Pancreas (tissue), 10 donors: Measurements from ENCODE around the gene RAD51B. TPM values are rescaled to one million over a fixed set of nuclear protein-coding genes. Genes with fewer than 3 reads are reported as not detected.

Experiments
- ATAC-seq, 4 donors: fragments of 200-7000 bp; cut with Tn5 transposase; one replicate each; pipeline versions ENCODE4 v1.8.0 to v1.9.1; 2020; ENCODE audit warnings: mild to moderate bottlenecking in 4 of 4, moderate library complexity in 4 of 4
- DNase-seq, 6 donors: peaks; one replicate each; pipeline ENCODE4 v3.0.0-alpha.2; 2020
- FAIRE-seq: peaks from 2 replicates; lab custom pipeline; 2012; peaks lifted over from hg19 to GRCh38; lab: Jason Lieb, UNC
- H3K27ac ChIP-seq, 4 donors: fragments of 200-600 bp; sonication (generic); 1 replicate in 3 of 4; 2 replicates in 1 of 4; pipeline versions ENCODE4 v1.5.0 to v1.8.0; 2020
- H3K27me3 ChIP-seq, 4 donors: fragments of 200-600 bp; one replicate each; pipeline ENCODE4 v1.8.0; 2021
- H3K36me3 ChIP-seq, 3 donors: fragments of 200-600 bp; sonication (generic) in 1 of 3; one replicate each; pipeline versions ENCODE4 v1.5.0 to v1.8.0; 2020 to 2021
- H3K4me1 ChIP-seq, 3 donors: fragments of 200-600 bp; one replicate each; pipeline ENCODE4 v1.8.0; 2021
- H3K4me3 ChIP-seq, 4 donors: fragments of 200-600 bp; sonication (generic) in 2 of 4; one replicate each; pipeline versions ENCODE4 v1.5.0 to v1.8.0; 2020 to 2021
- H3K9me3 ChIP-seq, 4 donors: fragments of 200-600 bp; one replicate each; pipeline ENCODE4 v1.8.0; 2021
- CTCF ChIP-seq, 4 donors: fragments of 200-600 bp; sonication (generic) in 3 of 4; IDR thresholded peaks; one replicate each; pipeline versions ENCODE4 v1.5.0 to v1.8.0; 2021; ENCODE audit warnings: antibody characterized with exemption in 4 of 4
- WGBS, 2 donors: extraction: QIAGEN DNeasy Blood & Tissue Kit; methylation state at CpG; one replicate each; pipeline ENCODE4 v1.1.7; 2013; 5-methylcytosine and 5-hydroxymethylcytosine counted together
- intact Hi-C, 3 donors: fragments of 100-400 bp; cut with DNase I; formaldehyde crosslinking; loops; one replicate each; pipeline versions ENCODE4 v1.11.1 to v1.14.2; 2022
- polyA plus RNA-seq, 2 donors: library from polyadenylated mRNA; stranded (reverse); fragments of 200-250 nt; gene quantifications; one replicate each; pipeline ENCODE4 v1.2.3, GENCODE V29; 2013
- total RNA-seq, 6 donors: library from RNA; stranded (reverse); fragmentation: NEBNext Ultra II Directional in 4 of 6; extraction: Animal tissue kit (Norgen Biotek cat#: 25700) in 4 of 6; gene quantifications; one replicate each; pipeline versions ENCODE4 v1.2.1 to v1.2.4, GENCODE V29; 2021 to 2023
- donor health status: healthy with polysubstance abuse.
- donor health status: DM: no; HTN: no; CAD: no; lungs with moderate emphysema.
- donor health status: DM: no; HTN: no; CAD: no.
- donor health status: control.
- donor health status: control.
- donor health status: Bipolar disorder and iron deficiency.
- donor health status: DM: yes; HTN: yes; CAD: no.
- donor health status: DM: no; HTN: no; CAD: no.
- donor health status: DM: no; HTN: no; CAD: no.
- donor health status: DM: yes; HTN: yes; CAD: no.

Gene RAD51B
- total and polyA plus RNA-seq, 8 donors = 1.1 to 17.3 (median 5.8) TPM

GRCh38 chr14:68707482-68707881 is 887.9 kb downstream of the RAD51B start:
- TF ChIP-seq CTCF (IDR thresholded peaks at IDR 0.05) = no peak
- 94 to 96% methylated on average over 4 of the region's 4 CpGs for WGBS, 2 donors
- Histone ChIP-seq H3K4me3 (no peak overlapping the region), H3K36me3 (no peaks in the 10 kb centered on the region), H3K27ac (no peak overlapping the region), H3K4me1 (peaks cover 0 to 7% (median 0%) of the 10 kb centered on the region in 3 donors), H3K9me3 (no peaks in the 10 kb centered on the region), H3K27me3 (no peaks in the 10 kb centered on the region)
- FAIRE-seq (no peak), DNase-seq (no peak), ATAC-seq (no peak)
- intact Hi-C loops = no loop called here

- FAIRE-seq = no peak
- WGBS, 2 donors = 79 to 92% methylated on average over 5 of the region's 5 CpGs
- intact Hi-C loops = no loop called here
- H3K36me3 ChIP-seq = no peaks in the 10 kb centered on the region
- peaks cover 0 to 7% (median 0%) of the 10 kb centered on the region in 3 donors for H3K4me1 ChIP-seq
- no peak overlapping the region for H3K27ac ChIP-seq
- no peak for TF ChIP-seq CTCF (IDR thresholded peaks at IDR 0.05)
- H3K27me3 ChIP-seq = no peaks in the 10 kb centered on the region
- no peak for ATAC-seq
- H3K9me3 ChIP-seq = no peaks in the 10 kb centered on the region
- H3K4me3 ChIP-seq = no peak overlapping the region
- no peak for DNase-seq
Observed at GRCh38 chr14:68708343-68708742, 888.8 kb downstream of the RAD51B start.

GRCh38 chr14:68709007-68709406 is 889.4 kb downstream of the RAD51B start:
- H3K4me1 ChIP-seq = peaks cover 0 to 7% (median 0%) of the 10 kb centered on the region in 3 donors
- no peaks in the 10 kb centered on the region for H3K27me3 ChIP-seq
- no peak overlapping the region for H3K27ac ChIP-seq
- no peak for FAIRE-seq
- no peak overlapping the region for H3K4me3 ChIP-seq
- no peaks in the 10 kb centered on the region for H3K36me3 ChIP-seq
- DNase-seq = peak in 2 of 6 donors; percentile 35 to 38
- no peaks in the 10 kb centered on the region for H3K9me3 ChIP-seq
- ATAC-seq = peak in 3 of 4 donors; percentile 16 to 81 (median 66)
- TF ChIP-seq CTCF (IDR thresholded peaks at IDR 0.05) = no peak
- 55 to 56% methylated on average over 2 of the region's 2 CpGs for WGBS, 2 donors
- intact Hi-C loops = no loop called here

- Histone ChIP-seq H3K27me3 (no peaks in the 10 kb centered on the region), H3K4me1 (peaks cover 0 to 7% (median 0%) of the 10 kb centered on the region in 3 donors), H3K4me3 (no peak overlapping the region), H3K36me3 (no peaks in the 10 kb centered on the region), H3K9me3 (no peaks in the 10 kb centered on the region), H3K27ac (no peak overlapping the region)
- TF ChIP-seq CTCF (IDR thresholded peaks at IDR 0.05) = no peak
- WGBS, 2 donors = 96 to 97% methylated on average over 6 of the region's 6 CpGs
- FAIRE-seq = no peak
- no peak for DNase-seq
- ATAC-seq = no peak
- intact Hi-C loops = no loop called here
Observed at GRCh38 chr14:68710776-68711175, 891.2 kb downstream of the RAD51B start.

- no peak for FAIRE-seq
- Histone ChIP-seq H3K36me3 (no peaks in the 10 kb centered on the region), H3K4me1 (peaks cover 0 to 7% (median 0%) of the 10 kb centered on the region in 3 donors), H3K9me3 (no peaks in the 10 kb centered on the region), H3K4me3 (no peak overlapping the region), H3K27ac (no peak overlapping the region), H3K27me3 (no peaks in the 10 kb centered on the region)
- ATAC-seq = no peak
- 82 to 83% methylated on average over 9 of the region's 9 CpGs for WGBS, 2 donors
- no peak for TF ChIP-seq CTCF (IDR thresholded peaks at IDR 0.05)
- DNase-seq = no peak
- intact Hi-C loops = no loop called here
Observed at GRCh38 chr14:68711561-68712309, 892.2 kb downstream of the RAD51B start.
